SK-N-MC (cell line): Measurements from ENCODE around the gene MPHOSPH6.
"Not testable (repeated sequence)": the region's sequence is repeated elsewhere in the genome, so short reads cannot be mapped to it uniquely, and the experiment has no call there.

ENCODE experiments used
- DNase-seq: peaks from one replicate; pipeline ENCODE4 v3.0.0-alpha.2; 2011; ENCODE audit warnings: low read depth, low spot score
- H3K27ac ChIP-seq: fragments of 200-600 bp; sonication (generic); 2 replicates; pipeline ENCODE4 v1.5.1; 2016; ENCODE audit warnings: mixed run types
- H3K36me3 ChIP-seq: fragments of 200-600 bp; sonication (generic); 2 replicates; pipeline ENCODE4 v1.6.1; 2017; ENCODE audit warnings: antibody characterized with exemption, low read length, mixed read lengths; ENCODE audit not compliant: insufficient read depth
- H3K4me3 ChIP-seq: fragments of 200-600 bp; sonication (generic); 2 replicates; pipeline ENCODE4 v1.5.1; 2016
- H3K9ac ChIP-seq: fragments of 200-600 bp; sonication (generic); 2 replicates; pipeline ENCODE4 v1.8.0; 2017; ENCODE audit warnings: mixed run types, mixed read lengths; ENCODE audit not compliant: insufficient read length
- H3K9me3 ChIP-seq: fragments of 200-600 bp; sonication (generic); 2 replicates; pipeline ENCODE4 v1.6.1; 2017; ENCODE audit warnings: low read depth, mild to moderate bottlenecking, antibody characterized with exemption, low read length, moderate library complexity, mixed read lengths
- EZH2 ChIP-seq: fragments of 200-600 bp; sonication (generic); IDR thresholded peaks from one replicate; pipeline ENCODE4 v1.6.1; 2017; ENCODE audit warnings: antibody characterized with exemption
- FOXP2 ChIP-seq: optimal IDR thresholded peaks from 2 replicates; pipeline ENCODE3; 2011; ENCODE audit warnings: mild to moderate bottlenecking, moderate library complexity; ENCODE audit not compliant: insufficient read depth; ENCODE audit errors: extremely low read length, control extremely low read depth
- POLR2AphosphoS5 ChIP-seq: IDR thresholded peaks from 2 replicates; pipeline ENCODE4 v1.6.1; 2012; ENCODE audit warnings: mild to moderate bottlenecking, low read depth, low read length, borderline replicate concordance

MPHOSPH6 gene

GRCh38 chr16:82156761-82157533, 13.1 kb downstream of the MPHOSPH6 start:
- Histone ChIP-seq H3K9ac (no peak overlapping the region), H3K27ac (peak overlapping the region; percentile 86), H3K4me3 (no peak overlapping the region), H3K36me3 (peaks cover 60% of the 10 kb centered on the region), H3K9me3 (0 out of 2 replicates have a peak, but pooled peaks cover 7% of the 10 kb centered on the region)
- no peak for DNase-seq
- TF ChIP-seq FOXP2 (no peak), EZH2 (no peak), POLR2AphosphoS5 (no peak)

DNA sequence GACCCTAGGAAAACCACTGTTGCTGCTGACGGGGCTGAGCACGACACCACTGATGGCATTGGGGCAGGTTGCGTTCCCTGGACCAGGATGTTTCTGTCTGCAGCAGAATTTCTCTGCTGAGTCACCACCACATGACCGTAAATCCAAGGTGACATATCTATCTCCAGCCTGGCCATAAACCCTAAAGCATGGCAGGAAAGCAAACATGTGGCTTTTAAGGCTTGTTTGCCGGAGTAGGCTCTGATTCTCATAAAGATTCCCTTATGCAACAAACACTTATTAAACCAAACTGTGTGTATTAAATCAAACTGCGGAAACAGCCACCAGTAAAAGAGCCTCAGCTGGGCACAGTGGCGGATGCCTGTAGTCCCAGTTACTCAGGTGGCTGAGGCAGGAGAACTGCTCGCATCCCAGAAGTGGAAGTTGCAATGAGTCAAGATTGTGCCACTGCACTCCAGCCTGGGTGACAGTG, 17.3 kb downstream of the MPHOSPH6 start:
- Histone ChIP-seq H3K4me3 (peak overlapping the region; percentile 47), H3K9ac (peak overlapping the region; percentile 65), H3K36me3 (peaks cover 44% of the 10 kb centered on the region), H3K9me3 (0 out of 2 replicates have a peak, but pooled peaks cover 7% of the 10 kb centered on the region), H3K27ac (peak overlapping the region; percentile 92)
- DNase-seq, result no peak
- TF ChIP-seq FOXP2, result no peak
- no peak for TF ChIP-seq EZH2
- TF ChIP-seq POLR2AphosphoS5, result no peak

GRCh38 chr16:82152196-82152595, 17.8 kb downstream of the MPHOSPH6 start:
- no peak for DNase-seq
- H3K9ac ChIP-seq, result peak overlapping the region; percentile 65
- TF ChIP-seq EZH2, result no peak
- no peak for TF ChIP-seq FOXP2
- TF ChIP-seq POLR2AphosphoS5, result no peak
- H3K9me3 ChIP-seq, result 0 out of 2 replicates have a peak, but pooled peaks cover 7% of the 10 kb centered on the region
- peak overlapping the region; percentile 92 for H3K27ac ChIP-seq
- H3K36me3 ChIP-seq, result peaks cover 49% of the 10 kb centered on the region
- H3K4me3 ChIP-seq, result peak overlapping the region; percentile 47

GRCh38 chr16:82150549-82150948, 19.5 kb downstream of the MPHOSPH6 start:
- peak overlapping the region; percentile 32 for H3K9ac ChIP-seq
- peak overlapping the region; percentile 56 for H3K4me3 ChIP-seq
- H3K27ac ChIP-seq, result peak overlapping the region; percentile 92
- 0 out of 2 replicates have a peak, but pooled peaks cover 5% of the 10 kb centered on the region for H3K9me3 ChIP-seq
- DNase-seq, result no peak
- H3K36me3 ChIP-seq, result peaks cover 41% of the 10 kb centered on the region
- TF ChIP-seq EZH2, result no peak
- TF ChIP-seq FOXP2, result no peak

- H3K9me3 ChIP-seq, result no peaks in the 10 kb centered on the region
- DNase-seq, result no peak
- H3K9ac ChIP-seq, result peak overlapping the region; percentile 14
- peak overlapping the region; percentile 92 for H3K27ac ChIP-seq
- TF ChIP-seq POLR2AphosphoS5 (peak; percentile 43; the same call in 1 of the 2 replicates), FOXP2 (no peak)
- peaks cover 31% of the 10 kb centered on the region for H3K36me3 ChIP-seq
- peak overlapping the region; percentile 56 for H3K4me3 ChIP-seq
These were observed 20.5 kb downstream of the MPHOSPH6 start for GRCh38 chr16:82149536-82149935.

- no peak overlapping the region for H3K9ac ChIP-seq
- TF ChIP-seq EZH2 (no peak), FOXP2 (no peak)
- H3K27ac ChIP-seq, result no peak overlapping the region; the same call in 1 of the 2 replicates
- no peak overlapping the region for H3K4me3 ChIP-seq
- H3K36me3 ChIP-seq, result peaks cover 23% of the 10 kb centered on the region
- DNase-seq, result no peak
- H3K9me3 ChIP-seq, result no peaks in the 10 kb centered on the region
These were observed 22.5 kb downstream of the MPHOSPH6 start for GRCh38 chr16:82147546-82147945.

DNA sequence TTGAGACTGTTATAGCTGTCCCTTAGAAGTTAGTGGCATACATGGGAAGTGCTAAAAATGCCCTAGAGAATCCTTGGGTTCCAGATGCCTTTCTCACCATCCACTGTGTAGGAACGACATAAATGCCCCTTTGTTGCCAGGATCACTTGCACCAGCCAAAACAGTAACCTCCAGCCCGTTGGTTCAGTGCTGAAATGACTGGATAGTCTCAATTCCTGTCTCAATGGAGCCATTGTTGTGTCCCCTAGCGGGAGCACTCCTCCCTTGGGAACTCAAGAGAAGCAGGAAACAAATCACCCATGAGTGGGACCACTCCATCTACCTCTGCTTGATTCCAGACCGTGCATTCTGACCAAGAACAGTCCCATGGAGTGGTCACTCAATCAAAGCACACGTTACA, 23.1 kb downstream of the MPHOSPH6 start:
- TF ChIP-seq FOXP2, result no peak
- TF ChIP-seq POLR2AphosphoS5, result no peak
- no peak for TF ChIP-seq EZH2
- Histone ChIP-seq H3K4me3 (no peak overlapping the region), H3K9me3 (no peaks in the 10 kb centered on the region), H3K36me3 (peaks cover 23% of the 10 kb centered on the region), H3K27ac (no peak overlapping the region), H3K9ac (no peak overlapping the region)
- DNase-seq, result no peak

DNA sequence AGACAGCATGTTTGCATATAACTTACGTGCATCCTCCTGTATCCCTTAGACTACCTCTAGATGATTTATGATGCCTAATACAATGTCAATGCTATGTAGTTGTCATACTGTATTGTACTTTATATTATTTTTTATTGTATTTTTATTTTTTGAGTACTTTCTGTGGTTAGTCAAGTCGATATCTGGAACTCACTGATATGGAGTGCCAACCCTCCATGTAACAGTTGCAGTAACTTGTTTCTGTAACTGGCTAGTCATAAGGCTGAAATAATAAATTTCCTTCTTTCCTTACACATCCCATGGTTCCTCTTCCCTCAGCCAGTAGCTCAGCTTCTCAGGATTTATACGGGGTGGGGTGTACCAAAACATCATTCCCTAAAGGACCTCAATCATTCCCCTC, 23.5 kb downstream of the MPHOSPH6 start:
- TF ChIP-seq EZH2 (no peak), POLR2AphosphoS5 (no peak), FOXP2 (no peak)
- H3K27ac ChIP-seq, result no peak overlapping the region
- DNase-seq, result no peak
- no peak overlapping the region for H3K4me3 ChIP-seq
- H3K36me3 ChIP-seq, result peaks cover 23% of the 10 kb centered on the region
- no peak overlapping the region for H3K9ac ChIP-seq
- no peaks in the 10 kb centered on the region for H3K9me3 ChIP-seq

DNA sequence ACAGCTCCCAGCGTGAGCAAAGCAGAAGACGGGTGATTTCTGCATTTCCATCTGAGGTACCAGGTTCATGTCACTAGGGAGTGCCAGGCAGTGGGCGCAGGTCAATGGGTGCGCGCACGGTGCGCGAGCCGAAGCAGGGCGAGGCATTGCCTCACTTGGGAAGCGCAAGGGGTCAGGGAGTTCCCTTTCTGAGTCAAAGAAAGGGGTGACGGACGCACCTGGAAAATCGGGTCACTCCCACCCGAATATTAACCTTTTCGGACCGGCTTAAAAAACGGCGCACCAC, 30.8 kb downstream of the MPHOSPH6 start:
- not testable (repeated sequence) for H3K4me3 ChIP-seq, H3K27ac ChIP-seq

More for the DNA sequence above, 30.8 kb downstream of the MPHOSPH6 start:
- H3K9ac ChIP-seq, DNase-seq, H3K9me3 ChIP-seq, H3K36me3 ChIP-seq: not testable (repeated sequence)
